GM12801 (cell line): ENCODE measurements around the gene EHBP1L1.

Experiments used
- CTCF ChIP-seq: IDR thresholded peaks from one replicate; pipeline ENCODE4 v1.5.1; 2011; ENCODE audit warnings: control low read depth; ENCODE audit not compliant: insufficient read length; ENCODE audit errors: extremely low read depth

The EHBP1L1 gene

GRCh38 chr11:65591939-65592857 is 16.3 kb downstream of the EHBP1L1 start:
- no peak for TF ChIP-seq CTCF

DNA sequence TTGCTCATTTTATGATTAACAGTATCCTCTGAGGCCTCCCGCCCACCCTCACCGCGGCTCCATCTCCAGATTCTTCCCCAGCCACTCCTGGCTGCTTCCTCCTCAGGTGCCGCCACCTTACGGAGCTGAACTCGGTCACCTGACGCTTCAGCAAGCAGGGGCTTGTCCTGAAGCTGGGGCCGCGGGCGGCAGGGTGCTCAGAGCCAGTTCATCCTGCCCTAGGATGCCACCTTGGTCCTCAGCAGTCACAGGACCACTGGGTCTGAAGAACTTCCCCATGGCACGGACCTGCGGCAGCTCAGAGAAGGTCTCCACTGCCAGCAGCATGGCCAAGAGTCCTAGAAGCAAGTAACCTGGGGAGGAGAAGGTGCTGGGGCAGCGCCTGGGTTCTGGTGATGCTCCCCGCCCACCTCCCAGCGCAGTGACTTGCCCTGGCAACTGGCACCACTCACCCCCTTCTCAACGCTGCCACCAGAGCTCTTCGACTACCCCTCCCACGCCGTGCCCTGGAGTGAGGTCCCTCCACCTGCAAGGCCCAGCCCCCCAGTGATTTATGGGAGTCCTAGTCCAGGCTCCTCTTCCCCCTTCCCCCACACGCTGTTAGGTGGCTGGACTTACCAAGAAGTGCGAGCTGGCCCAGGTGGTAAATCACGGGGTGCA is 17.1 kb downstream of the EHBP1L1 start:
- TF ChIP-seq CTCF = no peak

DNA sequence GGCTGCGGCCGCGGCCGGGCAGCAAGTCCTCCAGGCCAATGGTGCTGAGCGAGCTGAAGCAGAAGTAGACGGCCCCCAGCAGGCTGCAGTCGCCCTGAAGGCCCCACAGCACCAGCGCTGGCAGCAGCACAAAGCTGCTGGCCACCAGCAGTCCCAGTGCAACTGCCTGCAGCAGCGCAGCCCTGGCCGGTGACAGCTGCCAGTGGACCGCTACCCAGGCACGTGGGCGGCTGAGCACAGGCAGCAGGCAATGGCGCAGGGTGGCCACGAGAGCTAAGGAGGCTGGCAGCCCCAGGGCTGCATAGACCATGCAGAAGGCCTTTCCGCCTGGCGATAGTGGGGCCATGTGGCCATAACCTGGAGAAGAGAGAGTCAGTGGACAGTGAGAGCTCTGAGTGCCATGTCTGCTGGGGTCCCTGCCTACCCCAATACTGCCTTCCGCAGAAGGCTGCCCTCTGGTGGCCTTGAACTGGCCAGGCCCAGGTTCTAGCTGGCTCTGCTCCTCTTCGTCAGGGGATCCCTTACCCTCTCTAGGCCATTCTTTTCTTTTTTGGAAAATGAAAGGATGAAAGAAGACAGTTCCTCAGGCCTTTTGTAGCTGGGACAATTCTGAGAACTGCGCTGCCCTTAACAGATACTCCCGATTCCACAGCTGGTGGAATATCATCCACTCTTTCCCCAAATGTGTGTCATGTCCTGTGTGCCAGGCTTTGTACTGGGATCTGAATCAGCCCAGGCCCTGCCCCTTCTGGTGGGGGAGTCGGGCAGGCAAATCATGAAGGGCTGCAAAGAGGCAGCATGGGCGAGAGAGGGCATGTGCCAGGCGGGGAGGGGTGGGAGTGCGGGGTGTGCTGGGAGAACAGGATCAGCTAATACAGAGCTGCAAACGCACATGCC is 17.9 kb downstream of the EHBP1L1 start:
- TF ChIP-seq CTCF = no peak

DNA sequence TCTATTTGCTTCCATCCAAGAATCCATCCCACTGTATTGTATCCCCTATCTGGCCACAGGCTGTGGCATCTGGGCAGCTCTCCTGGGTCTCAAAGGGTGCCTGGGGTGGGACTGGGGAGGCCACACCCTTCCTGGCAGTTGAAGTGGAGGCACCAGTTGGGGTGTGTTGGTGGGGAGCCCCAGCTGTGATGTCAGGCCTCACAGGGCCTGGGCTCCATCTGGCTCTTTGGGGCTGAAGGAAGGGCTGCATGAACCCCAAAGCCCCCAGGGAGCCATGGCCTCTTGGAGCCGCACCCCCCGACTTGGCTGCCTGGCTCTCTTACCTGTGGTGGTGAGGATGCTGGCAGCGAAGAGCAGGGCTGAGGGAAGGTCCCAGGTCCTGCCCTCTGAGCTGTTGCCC is 19.3 kb downstream of the EHBP1L1 start:
- no peak for TF ChIP-seq CTCF

DNA sequence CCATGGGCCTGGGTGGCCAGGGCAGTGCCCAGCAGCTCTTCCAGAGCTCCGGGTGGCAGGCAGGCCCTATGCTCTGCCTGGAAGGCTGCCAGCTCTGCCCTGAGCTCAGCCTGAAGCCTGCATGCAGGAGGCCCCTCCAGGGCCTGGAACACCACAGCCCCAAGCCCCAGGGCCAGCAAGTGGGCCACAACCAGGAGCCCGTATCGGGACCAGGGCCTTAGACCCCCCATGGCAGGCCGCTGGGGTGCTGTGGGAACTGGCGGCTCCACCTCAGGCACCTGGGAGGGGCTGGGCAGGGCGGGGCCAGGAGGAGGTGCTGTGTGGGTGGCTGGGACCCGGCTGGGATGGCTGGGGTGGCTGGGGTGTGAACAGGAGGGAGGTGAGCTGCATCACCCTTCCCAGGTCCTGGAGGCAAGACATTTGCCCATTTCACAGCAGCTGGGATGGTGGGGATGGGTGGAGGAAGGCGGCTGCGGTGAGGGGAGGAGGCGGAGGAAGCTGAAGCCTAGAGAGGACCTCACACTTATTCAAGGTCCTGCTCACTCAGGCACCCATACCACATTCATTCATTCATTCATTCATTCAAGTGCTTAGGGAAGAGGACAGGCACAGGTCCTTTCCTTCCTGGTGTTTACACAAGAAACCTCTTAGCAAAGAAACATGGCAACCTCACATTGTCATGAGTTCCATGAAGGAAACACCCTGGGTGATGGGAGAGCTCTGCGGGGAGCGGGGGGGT is 19.9 kb downstream of the EHBP1L1 start, which contains the start of gene KCNK7:
Gene KCNK7 (minus strand): TSS at position 258 of the 739 bp plus-strand sequence. CDS start 28 bp downstream, at position 230.
- TF ChIP-seq CTCF = no peak

DNA sequence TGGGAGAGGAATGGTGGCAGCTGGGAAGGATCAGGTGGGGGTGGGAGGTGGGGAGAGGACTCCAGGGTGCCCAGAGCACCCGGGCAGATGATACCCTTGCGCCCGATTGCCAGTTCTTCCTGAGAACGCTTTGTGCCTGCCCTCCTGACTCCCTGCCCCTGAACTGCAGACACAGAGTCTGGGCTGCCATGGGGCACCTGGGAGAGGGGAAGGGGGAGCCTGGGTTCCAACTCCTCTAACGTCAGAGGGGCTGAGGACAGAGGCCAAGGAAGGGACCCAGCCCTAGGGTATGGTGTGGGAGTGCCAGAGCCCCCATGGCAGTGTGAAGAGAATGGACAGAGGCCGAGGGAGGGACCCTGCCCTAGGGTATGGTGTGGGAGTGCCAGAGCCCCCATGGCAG is 20.7 kb downstream of the EHBP1L1 start:
- no peak for TF ChIP-seq CTCF
